NCI-H526 (cell line): ENCODE data around the gene GPC3.

Source experiments
- DNase-seq, 2 experiments: peaks; one replicate each; lab custom pipeline; 2025; lab: John Stamatoyannopoulos, UW

Gene GPC3

GRCh38 chrX:133513123-133513522 is 472.3 kb downstream of the GPC3 start:
- no peak for DNase-seq

- no peak for DNase-seq
Observed at GRCh38 chrX:133511041-133511440, 474.4 kb downstream of the GPC3 start.

- DNase-seq: no peak
Observed at GRCh38 chrX:133497356-133497755, 488.0 kb downstream of the GPC3 start.

- no peak for DNase-seq
Observed at GRCh38 chrX:133495464-133496391, 489.7 kb downstream of the GPC3 start.

GRCh38 chrX:133493366-133493765 is 492.0 kb downstream of the GPC3 start:
- peak in 1 of 2 experiments; percentile 15 for DNase-seq

GRCh38 chrX:133490955-133491354 is 494.4 kb downstream of the GPC3 start:
- no peak for DNase-seq
